NCI-H128 (cell line): Measurements from ENCODE around the gene IFI30.
A peak's percentile ranks its signal among the peaks of the same experiment; 100 is the strongest.
"Not testable (repeated sequence)": the region's sequence is repeated elsewhere in the genome, so short reads cannot be mapped to it uniquely, and the experiment has no call there.

Experiments used
- DNase-seq: peaks from one replicate; lab custom pipeline; 2025; ENCODE audit not compliant: unreplicated experiment; lab: John Stamatoyannopoulos, UW

Gene IFI30

GRCh38 chr19:18152442-18152816 lies 21.2 kb upstream of the IFI30 start:
- DNase-seq, result peak; percentile 85

- peak; percentile 99 for DNase-seq
These were observed 20.6 kb upstream of the IFI30 start, which contains the start of gene PIK3R2 for GRCh38 chr19:18152817-18153555. Gene PIK3R2 (plus strand): TSS chr19:18153163. CDS start chr19:18155880, 2,717 bp downstream.

- DNase-seq, result no peak
These were observed 20.0 kb upstream of the IFI30 start for GRCh38 chr19:18153556-18154134.

- DNase-seq, result no peak
These were observed 18.2 kb upstream of the IFI30 start for GRCh38 chr19:18155095-18156087.

- DNase-seq, result no peak
These were observed 17.3 kb upstream of the IFI30 start for GRCh38 chr19:18156268-18156667.

DNA sequence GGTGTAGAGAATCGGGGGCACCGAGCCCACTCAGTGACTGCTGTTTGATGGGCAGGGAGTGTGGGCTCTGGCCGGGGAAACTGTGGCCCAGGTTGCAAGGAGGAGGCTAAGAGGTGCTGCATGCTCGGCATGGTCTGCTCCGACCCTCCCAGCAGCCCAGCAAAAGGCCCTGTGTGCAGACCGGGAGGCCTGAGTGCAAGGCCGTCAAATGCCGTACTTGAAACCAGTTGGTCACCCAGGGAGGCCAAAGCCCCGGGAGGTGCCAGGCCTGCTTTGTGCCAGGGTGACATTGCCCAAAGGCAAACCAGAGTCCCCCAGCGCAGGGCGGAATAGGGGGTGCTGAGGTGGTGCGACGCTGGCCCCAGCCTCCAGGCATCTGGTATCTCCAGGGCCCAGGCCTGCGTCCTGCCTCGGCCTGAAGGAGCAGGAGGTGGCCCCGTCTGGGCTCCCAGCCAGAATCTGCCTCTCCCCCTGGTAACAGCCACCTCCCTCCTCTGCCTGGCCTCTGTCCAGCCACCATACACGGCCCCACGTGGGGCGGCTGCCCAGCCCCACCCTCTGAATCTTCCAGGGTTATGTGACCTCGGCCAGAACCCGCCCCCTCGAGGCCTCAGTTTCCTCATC lies 16.7 kb upstream of the IFI30 start:
- peak; percentile 55 for DNase-seq

DNA sequence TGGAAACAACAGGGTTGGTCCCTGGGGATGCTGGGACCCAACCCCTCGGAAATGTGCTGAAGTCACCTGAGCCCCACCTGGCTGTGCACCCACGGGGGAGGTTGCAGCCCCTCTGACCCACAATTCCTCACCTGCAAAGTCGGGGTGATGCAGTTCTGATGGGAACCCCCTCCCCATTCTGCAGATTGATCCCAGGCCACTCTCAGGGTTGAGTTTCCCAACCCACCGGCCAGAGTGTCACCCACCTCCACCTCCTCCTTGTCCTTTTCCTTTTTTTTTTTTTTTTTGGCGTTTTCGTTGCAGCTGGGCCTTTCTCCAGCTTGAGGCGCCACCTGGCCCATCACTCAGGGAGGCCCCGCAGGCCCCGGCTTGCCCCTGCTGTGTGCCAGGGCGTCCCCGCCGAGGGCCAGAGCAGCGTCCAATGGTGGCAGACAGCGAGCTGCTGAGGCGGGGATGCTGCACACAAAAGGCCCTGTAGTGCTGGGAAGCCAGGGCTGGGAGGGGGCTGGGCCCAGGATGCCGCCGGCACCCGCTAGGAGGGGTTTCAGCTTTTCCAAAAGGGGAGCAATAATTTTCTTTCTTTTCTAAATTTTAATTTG lies 16.0 kb upstream of the IFI30 start:
- DNase-seq, result peak; percentile 52

DNA sequence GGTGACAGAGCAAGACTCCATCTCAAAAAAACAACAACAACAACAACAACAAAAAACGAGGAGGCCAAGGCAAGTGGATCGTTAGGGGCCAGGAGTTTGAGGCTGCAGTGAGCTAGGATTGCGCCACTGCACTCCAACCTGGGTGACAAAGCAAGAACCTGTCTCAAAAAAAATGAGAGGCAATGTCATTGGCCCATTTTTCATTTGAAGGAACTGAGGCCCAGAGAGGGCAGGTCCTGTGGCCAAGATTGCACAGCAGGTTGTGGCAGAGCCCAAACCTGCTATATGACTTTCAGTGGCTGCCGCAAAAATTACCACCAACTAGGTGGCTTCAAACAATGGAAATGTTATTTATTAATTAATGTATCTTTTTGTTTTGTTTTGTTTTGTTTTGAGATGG lies 15.1 kb upstream of the IFI30 start:
- no peak for DNase-seq

GRCh38 chr19:18159059-18159616 lies 14.5 kb upstream of the IFI30 start:
- not testable (repeated sequence) for DNase-seq

DNA sequence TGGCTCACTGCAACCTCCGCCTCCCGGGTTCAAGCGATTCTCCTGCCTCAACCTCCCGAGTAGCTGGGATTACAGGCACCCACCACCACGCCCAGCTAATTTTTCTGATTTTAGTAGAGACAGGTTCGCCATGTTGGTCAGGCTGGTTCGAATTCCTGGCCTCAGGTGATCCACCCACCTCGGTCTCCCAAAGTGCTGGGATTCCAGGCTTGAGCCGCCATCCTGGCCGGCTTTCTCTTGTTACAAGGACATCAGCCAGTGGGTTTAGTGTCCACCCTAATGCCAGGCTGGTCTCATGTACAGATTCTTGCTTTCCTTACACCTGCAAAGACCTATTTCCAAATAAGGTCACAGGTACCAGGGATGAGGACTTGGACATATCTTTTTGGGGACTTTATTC lies 13.8 kb upstream of the IFI30 start:
- no peak for DNase-seq

- no peak for DNase-seq
These were observed 13.1 kb upstream of the IFI30 start for GRCh38 chr19:18160493-18160970.

DNA sequence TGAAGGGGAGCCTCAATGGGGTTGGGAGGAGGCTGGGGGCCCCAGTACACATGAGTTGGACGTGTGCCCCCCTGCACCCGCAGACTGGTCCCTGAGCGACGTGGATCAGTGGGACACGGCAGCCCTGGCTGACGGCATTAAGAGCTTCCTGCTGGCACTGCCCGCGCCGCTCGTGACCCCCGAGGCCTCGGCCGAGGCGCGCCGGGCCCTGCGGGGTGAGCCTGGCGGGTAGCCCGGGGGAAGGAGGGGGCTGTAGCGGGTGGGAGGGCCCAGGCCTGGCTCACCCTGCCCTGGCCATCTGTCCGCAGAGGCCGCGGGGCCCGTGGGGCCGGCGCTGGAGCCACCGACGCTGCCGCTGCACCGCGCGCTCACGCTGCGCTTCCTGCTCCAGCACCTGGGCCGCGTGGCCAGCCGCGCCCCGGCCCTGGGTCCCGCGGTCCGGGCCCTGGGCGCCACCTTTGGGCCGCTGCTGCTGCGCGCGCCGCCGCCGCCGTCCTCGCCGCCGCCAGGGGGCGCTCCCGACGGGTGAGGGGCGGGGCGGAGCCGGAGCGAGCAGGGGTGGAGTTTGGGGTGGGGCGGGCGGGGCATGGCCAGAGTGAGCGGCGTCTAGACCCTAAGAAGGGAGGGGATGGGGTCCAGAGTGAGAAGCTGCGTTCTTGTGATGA lies 12.5 kb upstream of the IFI30 start:
- no peak for DNase-seq

DNA sequence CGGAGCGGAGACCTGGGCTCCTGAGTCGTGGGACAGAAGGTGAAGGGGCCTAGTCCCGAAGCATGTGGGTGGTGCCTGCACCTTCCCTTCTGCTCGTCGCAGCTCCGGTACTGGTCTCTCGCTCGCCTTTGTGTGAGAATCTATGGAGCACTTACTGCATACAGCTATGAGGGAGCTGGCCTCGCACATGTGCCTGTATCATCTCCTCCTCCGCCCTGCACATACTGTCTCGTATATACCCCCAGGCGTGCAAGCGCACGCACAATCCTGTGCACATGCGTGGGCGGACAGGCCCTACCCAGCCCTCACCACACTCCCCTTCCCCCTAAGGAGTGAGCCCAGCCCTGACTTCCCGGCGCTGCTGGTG lies 12.0 kb upstream of the IFI30 start:
- DNase-seq, result no peak

DNA sequence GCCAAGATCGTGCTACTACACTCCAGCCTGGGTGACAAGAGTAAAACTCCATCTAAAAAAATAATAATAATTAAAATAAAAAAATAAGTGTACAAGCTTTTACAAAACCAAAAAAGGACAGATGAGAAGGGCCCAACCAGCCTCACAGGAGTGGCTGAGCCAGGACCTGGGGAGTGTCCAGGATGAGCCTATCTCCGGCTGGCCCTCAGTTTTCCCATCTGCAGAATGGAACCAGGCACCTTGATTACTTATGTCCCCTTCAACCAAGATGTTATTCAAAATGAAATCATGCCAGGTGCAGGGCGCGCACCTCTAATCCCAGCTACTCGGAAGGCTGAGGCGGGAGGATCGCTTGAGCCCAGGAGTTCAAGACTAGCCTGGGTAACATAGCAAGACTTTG lies 9.5 kb upstream of the IFI30 start:
- DNase-seq, result no peak

DNA sequence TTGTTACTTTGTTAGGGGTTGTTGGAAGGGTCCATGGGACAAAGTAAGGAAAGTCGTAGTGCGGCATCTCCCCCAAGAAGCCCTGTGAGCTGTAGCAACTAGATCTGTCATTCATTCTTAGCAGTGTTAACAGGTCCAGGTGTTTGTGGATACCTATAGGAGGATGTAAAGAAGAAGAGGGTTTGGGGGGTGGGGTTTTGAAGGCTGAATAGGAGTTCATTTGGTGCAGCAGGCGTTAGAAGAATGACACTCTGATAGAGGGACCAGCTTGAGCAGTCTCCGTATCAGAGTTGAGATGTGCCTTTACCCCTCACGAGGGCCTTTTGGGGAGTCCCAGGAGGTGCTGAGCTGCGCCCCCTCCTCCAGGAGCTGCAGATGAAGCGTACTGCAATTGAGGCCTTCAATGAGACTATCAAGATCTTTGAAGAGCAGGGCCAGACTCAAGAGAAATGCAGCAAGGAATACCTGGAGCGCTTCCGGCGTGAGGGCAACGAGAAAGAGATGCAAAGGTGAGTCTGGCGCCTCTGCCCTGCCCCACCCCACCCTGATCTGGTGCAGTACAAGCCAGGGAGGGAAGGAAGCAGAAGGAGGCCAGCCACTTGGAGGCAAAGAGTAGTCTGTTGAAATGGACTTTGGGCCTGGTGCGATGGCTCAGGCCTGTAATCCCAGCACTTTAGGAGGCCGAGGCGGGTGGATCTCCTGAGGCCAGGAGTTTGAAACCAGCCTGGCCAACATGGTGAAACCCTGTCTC lies 7.6 kb upstream of the IFI30 start:
- DNase-seq, result no peak

- no peak for DNase-seq
These were observed 6.6 kb upstream of the IFI30 start for GRCh38 chr19:18167011-18167410.

- no peak for DNase-seq
These were observed 5.5 kb upstream of the IFI30 start for GRCh38 chr19:18167975-18168645.

DNA sequence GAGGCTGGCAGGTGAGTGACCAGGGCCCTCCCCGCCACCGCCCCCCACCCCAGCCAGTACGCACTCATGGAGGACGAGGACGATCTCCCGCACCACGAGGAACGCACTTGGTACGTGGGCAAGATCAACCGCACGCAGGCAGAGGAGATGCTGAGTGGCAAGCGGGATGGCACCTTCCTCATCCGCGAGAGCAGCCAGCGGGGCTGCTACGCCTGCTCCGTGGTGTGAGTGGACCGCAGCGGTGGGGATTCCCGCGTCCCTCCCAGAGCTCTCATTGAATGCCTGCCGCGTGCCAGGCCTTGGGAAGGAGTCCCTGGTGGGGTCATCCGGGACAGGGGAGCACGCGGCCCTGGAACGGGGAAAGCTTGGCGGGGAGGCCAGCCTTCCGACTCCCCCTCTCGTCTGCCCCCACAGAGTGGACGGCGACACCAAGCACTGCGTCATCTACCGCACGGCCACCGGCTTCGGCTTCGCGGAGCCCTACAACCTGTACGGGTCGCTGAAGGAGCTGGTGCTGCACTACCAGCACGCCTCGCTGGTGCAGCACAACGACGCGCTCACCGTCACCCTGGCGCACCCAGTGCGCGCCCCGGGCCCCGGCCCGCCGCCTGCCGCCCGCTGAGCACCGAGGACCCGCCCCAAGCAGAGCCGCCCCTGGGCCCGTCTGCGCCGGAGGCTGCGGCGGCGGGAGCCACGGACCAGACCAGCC lies 4.8 kb upstream of the IFI30 start:
- DNase-seq, result no peak
